Activated CD4-positive, CD25-positive, alpha-beta regulatory T cell (primary cell): ENCODE measurements around the gene GPC6.
"Not testable (repeated sequence)": the region's sequence is repeated elsewhere in the genome, so short reads cannot be mapped to it uniquely, and the experiment has no call there.

ENCODE experiments used
- DNase-seq, 4 experiments: peaks; one replicate each; lab custom pipeline; 2025; lab: John Stamatoyannopoulos, UW

The GPC6 gene

DNA sequence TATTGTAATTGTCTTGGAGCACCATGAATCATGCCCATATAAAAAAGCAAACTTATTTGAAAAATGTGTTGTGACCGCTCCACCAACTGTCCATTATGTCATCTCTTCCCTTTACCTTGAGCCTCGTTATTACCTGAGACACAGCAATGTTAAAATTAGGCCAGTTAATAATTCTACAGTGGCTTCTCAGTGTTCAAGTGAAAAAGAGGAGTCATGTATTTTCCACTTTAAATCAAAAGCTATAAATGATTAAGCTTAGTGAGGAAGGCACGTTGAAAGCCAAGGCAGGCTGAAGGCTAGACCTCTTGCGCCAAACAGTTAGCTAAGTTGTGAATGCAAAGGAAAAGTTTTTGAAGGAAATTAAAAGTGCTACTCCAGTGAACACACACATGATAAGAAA lies 210.5 kb downstream of the GPC6 start:
- DNase-seq = no peak

DNA sequence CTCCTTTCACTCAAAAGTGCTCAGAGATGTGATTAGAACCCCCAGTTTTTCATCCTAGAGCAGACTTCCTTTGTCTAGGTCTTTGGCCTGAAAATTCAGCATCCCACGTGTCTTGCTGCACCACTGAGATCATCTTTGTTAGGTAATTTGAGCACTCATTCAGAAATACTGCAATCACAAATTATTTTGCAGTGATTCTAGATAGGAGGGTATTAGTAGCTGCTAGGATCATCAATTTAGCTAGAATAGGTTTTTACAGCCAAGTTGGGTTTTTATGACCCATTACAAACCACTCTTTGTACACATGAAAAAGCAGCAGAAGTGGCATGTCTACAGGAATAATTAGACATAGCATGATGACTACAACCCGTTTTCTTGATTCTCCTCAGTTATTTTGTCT lies 219.6 kb downstream of the GPC6 start:
- DNase-seq = no peak

- no peak for DNase-seq
Observed at GRCh38 chr13:93450191-93450621, 223.6 kb downstream of the GPC6 start.

DNA sequence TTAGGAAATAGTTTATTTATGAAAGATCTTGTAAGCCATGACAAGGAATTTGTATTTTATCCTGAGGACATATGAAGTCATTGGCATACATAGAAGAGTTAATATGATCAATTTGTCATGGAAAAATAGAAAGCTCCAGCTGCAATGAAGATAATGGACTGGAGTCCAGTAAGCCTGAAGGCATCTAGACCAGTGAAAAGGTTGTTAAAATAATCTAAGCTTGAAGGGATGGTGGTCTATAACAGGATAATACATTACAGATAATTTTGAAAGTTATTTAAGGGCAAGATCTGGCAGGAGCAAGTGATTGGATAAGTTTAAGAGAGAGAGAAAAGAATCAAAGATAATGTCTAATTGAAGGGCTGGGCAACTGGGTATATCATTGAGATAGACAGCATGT lies 224.2 kb downstream of the GPC6 start:
- DNase-seq = no peak

DNA sequence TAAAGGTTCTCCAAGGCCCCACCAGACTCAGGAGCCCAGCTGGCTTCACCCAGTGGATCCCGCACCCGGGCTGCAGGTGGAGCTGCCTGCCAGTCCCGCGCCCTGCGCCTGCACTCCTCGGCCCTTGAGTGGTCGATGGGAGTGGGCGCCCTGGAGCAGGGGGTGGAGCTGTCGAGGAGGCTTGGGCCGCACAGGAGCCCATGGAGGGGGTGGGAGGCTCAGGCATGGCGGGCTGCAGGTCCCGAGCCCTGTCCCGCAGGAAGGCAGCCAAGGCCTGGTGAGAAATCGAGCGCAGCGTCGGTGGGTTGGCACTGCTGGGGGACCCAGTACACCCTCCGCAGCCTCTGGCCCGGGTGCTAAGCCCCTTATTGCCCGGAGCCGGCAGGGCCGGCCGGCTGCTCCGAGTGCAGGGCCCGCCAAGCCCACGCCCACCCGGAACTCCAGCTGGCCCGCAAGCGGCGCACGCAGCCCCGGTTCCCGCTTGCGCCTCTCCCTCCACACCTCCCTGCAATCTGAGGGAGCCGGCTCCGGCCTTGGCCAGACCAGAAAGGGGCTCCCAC lies 228.1 kb downstream of the GPC6 start:
- DNase-seq = not testable (repeated sequence)

GRCh38 chr13:93455861-93456260 lies 229.3 kb downstream of the GPC6 start:
- DNase-seq = no peak

GRCh38 chr13:93460005-93460404 lies 233.4 kb downstream of the GPC6 start:
- no peak for DNase-seq

GRCh38 chr13:93462151-93462550 lies 235.5 kb downstream of the GPC6 start:
- DNase-seq = no peak

GRCh38 chr13:93466502-93467036 lies 240.0 kb downstream of the GPC6 start:
- no peak for DNase-seq

GRCh38 chr13:93467175-93467574 lies 240.6 kb downstream of the GPC6 start:
- DNase-seq = no peak

GRCh38 chr13:93468433-93468832 lies 241.8 kb downstream of the GPC6 start:
- DNase-seq = no peak

DNA sequence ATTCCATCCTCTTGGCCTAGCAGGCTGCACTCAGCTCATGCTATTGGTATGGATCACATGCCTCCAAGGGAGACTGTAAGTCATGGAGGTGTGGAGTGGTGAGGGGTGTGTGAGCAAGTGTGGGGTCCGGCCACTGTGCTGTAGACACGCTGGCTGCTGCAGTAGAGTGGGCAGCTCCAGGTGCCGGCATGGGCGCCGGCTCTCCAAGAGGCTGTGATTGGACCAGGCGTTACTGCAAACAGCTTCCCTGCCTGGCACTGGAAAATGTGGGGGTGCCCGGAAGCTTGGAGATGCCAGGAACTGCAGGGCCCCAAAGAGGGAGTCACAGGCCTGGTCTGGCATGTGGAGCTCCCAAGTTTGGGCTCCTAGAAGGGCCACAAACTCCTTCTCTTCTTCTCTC lies 245.7 kb downstream of the GPC6 start:
- no peak for DNase-seq

- no peak for DNase-seq
Observed at GRCh38 chr13:93472814-93473296, 246.2 kb downstream of the GPC6 start.

DNA sequence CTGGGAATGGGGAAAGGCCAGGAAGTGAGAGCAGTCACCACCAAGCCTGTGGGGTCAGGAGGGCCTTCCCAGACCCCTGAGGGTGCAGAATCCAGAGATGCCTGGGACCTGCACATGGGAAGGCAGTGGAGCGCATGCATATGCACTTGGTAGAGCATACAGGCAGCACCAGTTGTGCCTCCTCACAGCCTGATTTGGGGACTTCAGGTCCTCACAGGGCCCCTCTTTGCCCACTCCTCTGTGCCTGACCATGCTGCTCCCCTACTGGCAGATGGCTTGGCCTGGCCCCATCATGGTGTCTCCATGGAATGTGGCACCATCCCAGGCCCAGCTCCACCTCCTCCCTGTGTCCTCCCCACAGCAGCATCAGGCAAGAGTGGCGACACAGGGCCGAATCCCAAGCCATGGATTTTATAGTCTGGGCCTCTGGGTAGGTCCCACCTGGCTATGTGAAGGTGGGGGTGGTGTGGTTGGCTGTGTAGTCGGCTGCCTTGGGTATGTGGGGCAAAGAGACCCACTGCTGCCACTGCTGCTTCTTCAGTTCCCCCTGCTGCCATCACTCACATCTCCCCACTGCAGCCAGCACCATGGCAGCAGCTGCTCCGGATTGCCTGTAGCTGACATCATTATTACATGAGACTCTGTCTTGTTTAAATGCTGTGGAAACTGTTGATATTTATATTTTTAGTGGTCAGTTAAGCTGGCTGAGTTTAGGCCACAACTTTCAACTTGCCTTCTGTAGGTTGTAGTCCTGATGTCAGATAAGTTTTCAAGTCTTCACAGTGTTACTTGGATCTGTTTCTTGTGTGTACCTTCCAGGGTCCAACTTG lies 247.0 kb downstream of the GPC6 start:
- DNase-seq = no peak

DNA sequence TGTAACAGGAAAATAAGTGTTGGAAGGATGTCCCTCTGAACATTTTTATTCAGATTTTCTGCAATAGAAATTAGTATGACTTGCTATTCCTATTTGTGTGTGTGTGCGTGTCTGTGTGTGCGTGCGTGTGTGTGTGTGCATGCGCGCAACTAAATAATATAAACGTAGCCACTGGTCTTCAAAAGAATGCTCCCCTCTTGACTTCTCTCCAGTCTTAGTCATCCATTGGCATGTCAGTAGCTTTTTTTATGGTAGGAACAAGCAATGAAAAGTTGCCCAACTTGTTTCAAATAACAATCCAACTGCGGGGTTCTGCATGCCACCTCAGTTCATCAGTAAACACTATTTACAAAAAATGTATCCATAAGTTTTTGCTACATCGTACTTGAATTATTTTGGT lies 249.6 kb downstream of the GPC6 start:
- DNase-seq = no peak

GRCh38 chr13:93477238-93477637 lies 250.6 kb downstream of the GPC6 start:
- no peak for DNase-seq

DNA sequence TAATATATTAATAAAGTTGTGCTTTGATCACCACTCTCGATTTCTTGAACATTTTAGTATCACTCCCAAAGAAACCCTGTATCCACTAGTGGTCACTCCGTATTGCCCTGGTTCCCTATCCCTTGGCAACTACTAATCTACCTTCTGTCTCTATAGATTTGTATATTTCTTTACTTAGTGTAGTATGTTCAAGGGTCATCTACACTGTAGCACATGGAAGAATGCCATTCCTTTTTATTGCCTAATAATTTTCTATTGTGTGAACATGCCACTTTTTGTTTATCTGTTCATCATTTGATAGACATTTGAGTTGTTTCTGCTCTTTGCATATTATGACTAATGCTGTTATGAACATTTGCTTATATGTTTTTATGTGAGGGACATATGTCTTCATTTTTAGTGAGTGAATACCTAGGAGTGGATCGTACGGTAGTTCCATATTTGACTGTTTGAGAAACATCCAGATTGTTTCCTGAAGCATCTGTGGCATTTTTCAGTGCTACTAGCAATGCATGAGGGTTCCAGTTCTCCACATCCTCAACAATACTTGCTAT lies 254.0 kb downstream of the GPC6 start:
- no peak for DNase-seq

GRCh38 chr13:93496117-93496516 lies 269.5 kb downstream of the GPC6 start:
- DNase-seq = not testable (repeated sequence)

- no peak for DNase-seq
Observed at GRCh38 chr13:93496985-93497673, 270.5 kb downstream of the GPC6 start.

GRCh38 chr13:93499991-93500390 lies 273.4 kb downstream of the GPC6 start:
- no peak for DNase-seq

DNA sequence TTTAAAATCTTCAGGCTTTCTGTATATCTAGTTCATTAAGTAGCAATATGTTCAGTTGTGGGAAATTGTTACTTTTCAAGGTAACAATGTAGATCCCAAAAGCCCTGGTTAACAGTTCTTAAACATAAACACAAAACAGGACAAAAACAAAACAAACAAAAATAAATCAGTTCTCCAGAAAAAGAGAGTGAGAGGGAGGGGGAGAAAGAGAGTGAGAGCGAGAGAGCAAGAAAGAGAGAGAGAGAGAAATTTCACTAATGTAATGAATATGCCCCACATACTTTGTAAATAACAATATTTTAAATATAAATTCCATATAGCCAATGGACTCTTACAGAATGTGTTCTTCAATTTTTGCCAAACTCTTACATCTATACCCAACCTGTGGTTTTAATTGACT lies 275.5 kb downstream of the GPC6 start:
- no peak for DNase-seq

GRCh38 chr13:93502987-93503615 lies 276.5 kb downstream of the GPC6 start:
- no peak for DNase-seq
